SK-N-SH (cell line): ENCODE data around the gene TCN2. TPM values are rescaled to one million over a fixed set of nuclear protein-coding genes. Genes with fewer than 3 reads are reported as not detected.

Experiments
- CTCF ChIA-PET: fragments of 300-600, 350-600 bp; formaldehyde crosslinking; extraction: SDS; loops from one replicate; lab custom pipeline; 2021; lab: Yijun Ruan, JAX
- POLR2A ChIA-PET: fragments of 350-600 bp; sonication (Branson Sonifier 250); formaldehyde crosslinking; extraction: SDS; loops from one replicate; lab custom pipeline; 2020; ENCODE audit warnings: antibody characterized with exemption, inconsistent platforms; lab: Yijun Ruan, JAX
- DNase-seq: peaks from one replicate; pipeline ENCODE4 v3.0.0; 2012
- H2AFZ ChIP-seq: fragments of 200-600 bp; sonication (generic); 2 replicates; pipeline ENCODE4 v1.8.1; 2016; ENCODE audit warnings: antibody characterized with exemption, mild to moderate bottlenecking, low read depth
- H3F3A ChIP-seq: fragments of 200-600 bp; sonication (generic); replicated peaks from 2 replicates; pipeline ENCODE3; 2016; ENCODE audit warnings: antibody characterized with exemption, mild to moderate bottlenecking; ENCODE audit not compliant: insufficient read depth
- H3K27ac ChIP-seq, 2 experiments: fragments of 200-500 bp in 1 of 2; fragments of 200-600 bp in 1 of 2; sonication (Bioruptor generic) in 1 of 2; sonication (generic), shearing (Covaris generic) in 1 of 2; 2 replicates each; pipeline versions ENCODE4 v1.5.1 to v1.6.1; 2014 to 2016; ENCODE audit warnings: low read depth in 2 of 2, inconsistent platforms in 1 of 2, low read length in 1 of 2, mild to moderate bottlenecking in 1 of 2, mixed read lengths in 1 of 2
- H3K27me3 ChIP-seq: fragments of 200-600 bp; sonication (generic), shearing (Covaris generic); 2 replicates; pipeline ENCODE4 v1.6.1; 2016; ENCODE audit warnings: mixed run types; ENCODE audit not compliant: insufficient read depth
- H3K36me3 ChIP-seq, 2 experiments: fragments of 200-500 bp in 1 of 2; fragments of 200-600 bp in 1 of 2; sonication (Bioruptor generic) in 1 of 2; sonication (generic) in 1 of 2; replicated peaks in 1 of 2; 2 replicates each; pipeline versions ENCODE3 to v1.5.1; 2014 to 2016; ENCODE audit warnings: low read length in 1 of 2, mild to moderate bottlenecking in 1 of 2; ENCODE audit not compliant: insufficient read depth in 2 of 2, control insufficient read depth in 1 of 2
- H3K4me1 ChIP-seq, 2 experiments: fragments of 200-500 bp in 1 of 2; fragments of 200-600 bp in 1 of 2; sonication (Bioruptor generic) in 1 of 2; sonication (generic), shearing (Covaris generic) in 1 of 2; 2 replicates each; pipeline versions ENCODE4 v1.5.1 to v1.6.1; 2014 to 2016; ENCODE audit warnings: low read depth in 1 of 2, low read length in 1 of 2, mixed run types in 1 of 2; ENCODE audit not compliant: insufficient read depth in 2 of 2, control insufficient read depth in 1 of 2
- H3K4me2 ChIP-seq: fragments of 200-600 bp; sonication (generic), shearing (Covaris generic); 2 replicates; pipeline ENCODE4 v1.6.1; 2017; ENCODE audit warnings: mixed run types
- H3K4me3 ChIP-seq, 2 experiments: fragments of 200-500 bp in 1 of 2; fragments of 200-600 bp in 1 of 2; sonication (Bioruptor generic) in 1 of 2; sonication (generic), shearing (Covaris generic) in 1 of 2; 2 replicates each; pipeline versions ENCODE4 v1.5.1 to v1.8.1; 2014 to 2016; ENCODE audit warnings: low read depth in 2 of 2, inconsistent platforms in 1 of 2, low read length in 1 of 2, mild to moderate bottlenecking in 1 of 2, mixed read lengths in 1 of 2, moderate library complexity in 1 of 2
- H3K79me2 ChIP-seq: fragments of 200-600 bp; sonication (generic); 2 replicates; pipeline ENCODE4 v1.8.1; 2017; ENCODE audit warnings: mild to moderate bottlenecking; ENCODE audit not compliant: insufficient read depth
- H3K9ac ChIP-seq: fragments of 200-600 bp; sonication (generic); 2 replicates; pipeline ENCODE4 v1.6.1; 2017; ENCODE audit warnings: mixed run types
- H3K9me2 ChIP-seq: fragments of 200-600 bp; sonication (generic); 2 replicates; pipeline ENCODE4 v1.6.1; 2017; ENCODE audit warnings: mixed run types
- H3K9me3 ChIP-seq: fragments of 200-600 bp; sonication (generic); 2 replicates; pipeline ENCODE4 v1.6.1; 2017; ENCODE audit warnings: mixed run types, mild to moderate bottlenecking, moderate library complexity
- H4K20me1 ChIP-seq: fragments of 200-600 bp; sonication (generic); 2 replicates; pipeline ENCODE4 v1.6.1; 2017; ENCODE audit warnings: mild to moderate bottlenecking, mixed run types; ENCODE audit not compliant: insufficient read depth
- ELF1 ChIP-seq: IDR thresholded peaks from 2 replicates; pipeline ENCODE4 v1.4.0; 2012
- EP300 ChIP-seq, 2 experiments: IDR thresholded peaks; 2 replicates each; pipeline versions ENCODE4 v1.4.0 to v1.6.1; 2012; ENCODE audit warnings: borderline replicate concordance in 1 of 2, low read depth in 1 of 2, low read length in 1 of 2
- FOSL2 ChIP-seq: IDR thresholded peaks from 2 replicates; pipeline ENCODE4 v1.4.0; 2012; ENCODE audit warnings: low read depth, mild to moderate bottlenecking, moderate library complexity, borderline replicate concordance
- GABPA ChIP-seq: IDR thresholded peaks from 2 replicates; pipeline ENCODE4 v1.4.0; 2012; ENCODE audit warnings: low read depth, mild to moderate bottlenecking
- GATA2 ChIP-seq: sonication (generic); formaldehyde crosslinking; IDR thresholded peaks from 2 replicates; pipeline ENCODE4 v1.5.0; 2020; ENCODE audit warnings: mild to moderate bottlenecking, missing genetic modification reagents
- MEF2A ChIP-seq: IDR thresholded peaks from 2 replicates; pipeline ENCODE4 v1.4.0; 2012; ENCODE audit warnings: low read depth, borderline replicate concordance
- MXI1 ChIP-seq: IDR thresholded peaks from 2 replicates; pipeline ENCODE4 v1.6.1; 2012; ENCODE audit warnings: mild to moderate bottlenecking, low read depth, low read length, improper control_type of control experiment
- NFIC ChIP-seq: IDR thresholded peaks from 2 replicates; pipeline ENCODE4 v1.4.0; 2012; ENCODE audit warnings: borderline replicate concordance
- POLR2AphosphoS5 ChIP-seq: IDR thresholded peaks from 2 replicates; pipeline ENCODE4 v1.6.1; 2012; ENCODE audit warnings: low read depth, low read length
- RAD21 ChIP-seq: IDR thresholded peaks from 2 replicates; pipeline ENCODE4 v1.6.1; 2012; ENCODE audit warnings: mild to moderate bottlenecking, low read length
- RCOR1 ChIP-seq: fragments of 150-350 bp; IDR thresholded peaks from 2 replicates; pipeline ENCODE4 v1.6.1; 2017; ENCODE audit warnings: antibody characterized with exemption, low read length
- RFX5 ChIP-seq: IDR thresholded peaks from 2 replicates; pipeline ENCODE4 v1.6.1; 2012; ENCODE audit warnings: mild to moderate bottlenecking, improper control_type of control experiment, low read length
- RXRA ChIP-seq: IDR thresholded peaks from 2 replicates; pipeline ENCODE4 v1.4.0; 2012; ENCODE audit warnings: low read depth, mild to moderate bottlenecking, borderline replicate concordance
- SIN3A ChIP-seq: IDR thresholded peaks from 2 replicates; pipeline ENCODE4 v1.6.1; 2012; ENCODE audit warnings: low read depth, mild to moderate bottlenecking, low read length, moderate library complexity, borderline replicate concordance
- TAF1 ChIP-seq: IDR thresholded peaks from 2 replicates; pipeline ENCODE4 v1.6.1; 2012; ENCODE audit warnings: low read depth, mild to moderate bottlenecking, low read length, moderate library complexity, borderline replicate concordance
- TCF12 ChIP-seq: IDR thresholded peaks from 2 replicates; pipeline ENCODE4 v1.4.0; 2012
- TEAD4 ChIP-seq: IDR thresholded peaks from 2 replicates; pipeline ENCODE4 v1.4.0; 2012; ENCODE audit warnings: mild to moderate bottlenecking, borderline replicate concordance; ENCODE audit not compliant: insufficient read depth
- WGBS: methylation state at CpG from one replicate; pipeline ENCODE4 v1.1.6; 2017; ENCODE audit warnings: low lambda C conversion rate; 5-methylcytosine and 5-hydroxymethylcytosine counted together
- polyA plus RNA-seq, 3 experiments: library from polyadenylated mRNA; depleted of rRNA; stranded (reverse); fragments of >200 nt; gene quantifications; 2 replicates each; pipeline ENCODE4 v1.2.3, GENCODE V29; 2012
- TF ChIP-seq, protein P1 (sequence below): fragments of 200-600 bp; sonication (generic); IDR thresholded peaks from 2 replicates; pipeline ENCODE4 v1.6.1; 2017; ENCODE audit warnings: antibody characterized with exemption, mild to moderate bottlenecking, moderate library complexity
- TF ChIP-seq, protein P2 (sequence below): IDR thresholded peaks from 2 replicates; pipeline ENCODE4 v1.4.0; 2012; ENCODE audit warnings: low read depth, borderline replicate concordance
- TF ChIP-seq, protein P3 (sequence below): IDR thresholded peaks from 2 replicates; pipeline ENCODE4 v1.4.0; 2012; ENCODE audit warnings: low read depth
- TF ChIP-seq, protein P4 (sequence below): IDR thresholded peaks from 2 replicates; pipeline ENCODE4 v1.4.0; 2012; ENCODE audit warnings: low read depth, borderline replicate concordance
- TF ChIP-seq, protein P5 (sequence below): fragments of 150-350 bp; IDR thresholded peaks from 2 replicates; pipeline ENCODE4 v1.6.1; 2017; ENCODE audit warnings: antibody characterized with exemption, low read length, low read depth, borderline replicate concordance

TCN2 gene
- polyA plus RNA-seq, 1 of the 3 experiments (the other 2 are of a cell fraction), result 4.1 TPM

DNA sequence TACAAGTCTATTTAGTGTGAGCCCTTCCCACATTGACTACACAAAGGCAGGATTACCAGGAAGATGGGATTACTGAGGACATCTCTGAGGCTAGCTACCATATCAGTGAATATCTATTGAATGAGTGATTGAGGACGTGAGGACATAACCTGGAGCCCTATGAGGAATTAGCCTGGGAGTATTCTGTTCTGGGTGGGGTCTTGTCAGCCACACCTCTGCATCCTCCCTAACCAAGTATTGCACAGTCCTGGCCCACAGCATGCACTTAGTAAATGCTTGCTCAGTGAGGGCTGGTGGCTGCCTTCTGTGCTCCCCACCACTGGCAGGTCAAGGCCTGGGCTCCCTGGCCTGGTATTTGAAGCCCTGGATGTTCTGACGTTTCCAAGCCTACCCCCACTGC is 45.9 kb downstream of the TCN2 start:
- Histone ChIP-seq H3K27me3 (no peaks in the 10 kb centered on the region), H3K27ac (no peak overlapping the region), H4K20me1 (no peaks in the 10 kb centered on the region), H3F3A (peaks cover 8% of the 10 kb centered on the region), H3K9me3 (no peaks in the 10 kb centered on the region), H3K4me1 (peaks cover 3 to 5% of the 10 kb centered on the region in 2 experiments; a peak in 1 of 4 replicates), H3K79me2 (peaks cover 8% of the 10 kb centered on the region; the same call in 1 of the 2 replicates), H3K4me3 (no peak overlapping the region), H2AFZ (no peak overlapping the region), H3K9me2 (no peaks in the 10 kb centered on the region), H3K36me3 (no peaks in the 10 kb centered on the region), H3K9ac (no peak overlapping the region), H3K4me2 (no peak overlapping the region)
- CTCF ChIA-PET, result no interaction called here
- WGBS, result 86% methylated on average over 2 of the region's 2 CpGs
- DNase-seq, result no peak
- POLR2A ChIA-PET, result interaction anchor here (1.6 kb wide), 1 partner anchor 15 kb away, joined by 4 read pairs; the partner anchor contains the start of gene DUSP18
- no peak for TF ChIP-seq FOSL2
- no peak for TF ChIP-seq ELF1
- TF ChIP-seq, protein P1, sequence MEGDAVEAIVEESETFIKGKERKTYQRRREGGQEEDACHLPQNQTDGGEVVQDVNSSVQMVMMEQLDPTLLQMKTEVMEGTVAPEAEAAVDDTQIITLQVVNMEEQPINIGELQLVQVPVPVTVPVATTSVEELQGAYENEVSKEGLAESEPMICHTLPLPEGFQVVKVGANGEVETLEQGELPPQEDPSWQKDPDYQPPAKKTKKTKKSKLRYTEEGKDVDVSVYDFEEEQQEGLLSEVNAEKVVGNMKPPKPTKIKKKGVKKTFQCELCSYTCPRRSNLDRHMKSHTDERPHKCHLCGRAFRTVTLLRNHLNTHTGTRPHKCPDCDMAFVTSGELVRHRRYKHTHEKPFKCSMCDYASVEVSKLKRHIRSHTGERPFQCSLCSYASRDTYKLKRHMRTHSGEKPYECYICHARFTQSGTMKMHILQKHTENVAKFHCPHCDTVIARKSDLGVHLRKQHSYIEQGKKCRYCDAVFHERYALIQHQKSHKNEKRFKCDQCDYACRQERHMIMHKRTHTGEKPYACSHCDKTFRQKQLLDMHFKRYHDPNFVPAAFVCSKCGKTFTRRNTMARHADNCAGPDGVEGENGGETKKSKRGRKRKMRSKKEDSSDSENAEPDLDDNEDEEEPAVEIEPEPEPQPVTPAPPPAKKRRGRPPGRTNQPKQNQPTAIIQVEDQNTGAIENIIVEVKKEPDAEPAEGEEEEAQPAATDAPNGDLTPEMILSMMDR, result no peak
- no peak for TF ChIP-seq SIN3A
- TF ChIP-seq MXI1, result no peak
- no peak for TF ChIP-seq NFIC
- no peak for TF ChIP-seq RFX5
- no peak for TF ChIP-seq MEF2A

DNA sequence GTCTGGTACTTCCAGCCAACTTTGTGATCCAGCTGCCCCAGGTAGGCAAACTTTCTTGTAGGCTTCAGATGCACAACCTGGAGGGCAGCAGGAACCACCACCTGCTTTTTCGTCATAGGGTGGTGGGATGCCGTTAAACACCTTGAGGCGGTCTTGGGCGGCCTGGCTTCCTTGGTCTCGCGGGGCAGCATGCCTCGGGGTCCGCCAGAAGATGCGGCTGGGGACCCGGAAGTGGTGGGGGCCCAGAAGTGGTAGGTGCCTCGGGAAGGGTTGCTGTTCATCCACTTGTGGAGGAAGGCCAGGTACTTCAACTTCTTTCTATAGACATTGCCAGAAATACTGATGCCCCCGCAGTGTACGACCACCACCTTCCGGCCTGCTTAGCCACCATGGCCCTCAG is 47.4 kb downstream of the TCN2 start:
- no peak for DNase-seq
- ChIA-PET POLR2A (no interaction called here), CTCF (no interaction called here)
- Histone ChIP-seq H3K4me2 (no peak overlapping the region), H3F3A (peaks cover 4% of the 10 kb centered on the region), H3K27ac (no peak overlapping the region), H3K9ac (no peak overlapping the region), H3K9me3 (no peaks in the 10 kb centered on the region), H3K27me3 (no peaks in the 10 kb centered on the region), H3K9me2 (no peaks in the 10 kb centered on the region), H3K36me3 (no peaks in the 10 kb centered on the region), H2AFZ (no peak overlapping the region), H4K20me1 (no peaks in the 10 kb centered on the region), H3K79me2 (no peaks in the 10 kb centered on the region), H3K4me3 (no peak overlapping the region), H3K4me1 (peaks cover 0 to 3% of the 10 kb centered on the region in 2 experiments; a peak in 1 of 4 replicates)
- WGBS, result 100% methylated on average over 3 of the region's 14 CpGs
- no peak for TF ChIP-seq NFIC
- no peak for TF ChIP-seq RAD21
- TF ChIP-seq, protein P2, sequence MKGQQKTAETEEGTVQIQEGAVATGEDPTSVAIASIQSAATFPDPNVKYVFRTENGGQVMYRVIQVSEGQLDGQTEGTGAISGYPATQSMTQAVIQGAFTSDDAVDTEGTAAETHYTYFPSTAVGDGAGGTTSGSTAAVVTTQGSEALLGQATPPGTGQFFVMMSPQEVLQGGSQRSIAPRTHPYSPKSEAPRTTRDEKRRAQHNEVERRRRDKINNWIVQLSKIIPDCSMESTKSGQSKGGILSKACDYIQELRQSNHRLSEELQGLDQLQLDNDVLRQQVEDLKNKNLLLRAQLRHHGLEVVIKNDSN, result no peak
- no peak for TF ChIP-seq RXRA
- no peak for TF ChIP-seq RFX5
- no peak for TF ChIP-seq RCOR1
- no peak for TF ChIP-seq GATA2 (CRISPR knock-in tag)
- TF ChIP-seq TEAD4, result no peak
- no peak for TF ChIP-seq POLR2AphosphoS5
- TF ChIP-seq EP300 (IDR thresholded peaks at IDR 0.05; ENCODE audit: borderline replicate concordance in 1 of 2, low read depth in 1 of 2, low read length in 1 of 2), result no peak
- TF ChIP-seq, protein P3, sequence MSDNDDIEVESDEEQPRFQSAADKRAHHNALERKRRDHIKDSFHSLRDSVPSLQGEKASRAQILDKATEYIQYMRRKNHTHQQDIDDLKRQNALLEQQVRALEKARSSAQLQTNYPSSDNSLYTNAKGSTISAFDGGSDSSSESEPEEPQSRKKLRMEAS, result no peak
- TF ChIP-seq, protein P4, sequence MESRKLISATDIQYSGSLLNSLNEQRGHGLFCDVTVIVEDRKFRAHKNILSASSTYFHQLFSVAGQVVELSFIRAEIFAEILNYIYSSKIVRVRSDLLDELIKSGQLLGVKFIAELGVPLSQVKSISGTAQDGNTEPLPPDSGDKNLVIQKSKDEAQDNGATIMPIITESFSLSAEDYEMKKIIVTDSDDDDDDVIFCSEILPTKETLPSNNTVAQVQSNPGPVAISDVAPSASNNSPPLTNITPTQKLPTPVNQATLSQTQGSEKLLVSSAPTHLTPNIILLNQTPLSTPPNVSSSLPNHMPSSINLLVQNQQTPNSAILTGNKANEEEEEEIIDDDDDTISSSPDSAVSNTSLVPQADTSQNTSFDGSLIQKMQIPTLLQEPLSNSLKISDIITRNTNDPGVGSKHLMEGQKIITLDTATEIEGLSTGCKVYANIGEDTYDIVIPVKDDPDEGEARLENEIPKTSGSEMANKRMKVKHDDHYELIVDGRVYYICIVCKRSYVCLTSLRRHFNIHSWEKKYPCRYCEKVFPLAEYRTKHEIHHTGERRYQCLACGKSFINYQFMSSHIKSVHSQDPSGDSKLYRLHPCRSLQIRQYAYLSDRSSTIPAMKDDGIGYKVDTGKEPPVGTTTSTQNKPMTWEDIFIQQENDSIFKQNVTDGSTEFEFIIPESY, result no peak
- TF ChIP-seq GABPA, result no peak
- no peak for TF ChIP-seq TAF1
- TF ChIP-seq, protein P5, sequence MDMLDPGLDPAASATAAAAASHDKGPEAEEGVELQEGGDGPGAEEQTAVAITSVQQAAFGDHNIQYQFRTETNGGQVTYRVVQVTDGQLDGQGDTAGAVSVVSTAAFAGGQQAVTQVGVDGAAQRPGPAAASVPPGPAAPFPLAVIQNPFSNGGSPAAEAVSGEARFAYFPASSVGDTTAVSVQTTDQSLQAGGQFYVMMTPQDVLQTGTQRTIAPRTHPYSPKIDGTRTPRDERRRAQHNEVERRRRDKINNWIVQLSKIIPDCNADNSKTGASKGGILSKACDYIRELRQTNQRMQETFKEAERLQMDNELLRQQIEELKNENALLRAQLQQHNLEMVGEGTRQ, result no peak
- no peak for TF ChIP-seq TCF12
